ENCODE measurements around the gene VWA8.
"Not testable (repeated sequence)": the region's sequence is repeated elsewhere in the genome, so short reads cannot be mapped to it uniquely, and the experiment has no call there.

VWA8 gene

DNA sequence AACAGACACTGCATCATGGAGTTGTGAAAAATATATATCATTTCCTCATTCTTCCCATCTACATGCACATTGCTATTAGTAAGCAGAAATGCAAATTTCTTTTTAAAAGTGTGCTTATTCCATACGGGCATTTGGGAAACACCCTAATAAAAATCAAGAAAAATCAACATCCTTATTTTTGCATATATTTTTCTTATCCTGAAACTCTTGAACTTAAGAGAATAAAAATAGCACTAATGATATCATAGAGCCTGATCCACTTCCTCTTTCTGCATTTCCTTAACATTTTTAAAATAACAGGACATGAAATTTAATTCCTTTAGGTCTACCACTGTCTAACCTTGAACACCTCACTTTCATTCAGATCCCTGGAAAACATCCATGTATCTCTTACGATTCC is 123.3 kb downstream of the VWA8 start:
- DNase-seq (ENCODE audit: low read depth, low spot score) = no peak
- TF ChIP-seq, protein P1, sequence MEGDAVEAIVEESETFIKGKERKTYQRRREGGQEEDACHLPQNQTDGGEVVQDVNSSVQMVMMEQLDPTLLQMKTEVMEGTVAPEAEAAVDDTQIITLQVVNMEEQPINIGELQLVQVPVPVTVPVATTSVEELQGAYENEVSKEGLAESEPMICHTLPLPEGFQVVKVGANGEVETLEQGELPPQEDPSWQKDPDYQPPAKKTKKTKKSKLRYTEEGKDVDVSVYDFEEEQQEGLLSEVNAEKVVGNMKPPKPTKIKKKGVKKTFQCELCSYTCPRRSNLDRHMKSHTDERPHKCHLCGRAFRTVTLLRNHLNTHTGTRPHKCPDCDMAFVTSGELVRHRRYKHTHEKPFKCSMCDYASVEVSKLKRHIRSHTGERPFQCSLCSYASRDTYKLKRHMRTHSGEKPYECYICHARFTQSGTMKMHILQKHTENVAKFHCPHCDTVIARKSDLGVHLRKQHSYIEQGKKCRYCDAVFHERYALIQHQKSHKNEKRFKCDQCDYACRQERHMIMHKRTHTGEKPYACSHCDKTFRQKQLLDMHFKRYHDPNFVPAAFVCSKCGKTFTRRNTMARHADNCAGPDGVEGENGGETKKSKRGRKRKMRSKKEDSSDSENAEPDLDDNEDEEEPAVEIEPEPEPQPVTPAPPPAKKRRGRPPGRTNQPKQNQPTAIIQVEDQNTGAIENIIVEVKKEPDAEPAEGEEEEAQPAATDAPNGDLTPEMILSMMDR (IDR thresholded peaks at IDR 0.05; ENCODE audit: insufficient read depth, low read length, missing control alignments) = no peak
- no peak overlapping the region for H3K4me3 ChIP-seq (ENCODE audit: low read depth, low read length)
- ChIA-PET CTCF (no interaction called here), POLR2A (no interaction called here)

DNA sequence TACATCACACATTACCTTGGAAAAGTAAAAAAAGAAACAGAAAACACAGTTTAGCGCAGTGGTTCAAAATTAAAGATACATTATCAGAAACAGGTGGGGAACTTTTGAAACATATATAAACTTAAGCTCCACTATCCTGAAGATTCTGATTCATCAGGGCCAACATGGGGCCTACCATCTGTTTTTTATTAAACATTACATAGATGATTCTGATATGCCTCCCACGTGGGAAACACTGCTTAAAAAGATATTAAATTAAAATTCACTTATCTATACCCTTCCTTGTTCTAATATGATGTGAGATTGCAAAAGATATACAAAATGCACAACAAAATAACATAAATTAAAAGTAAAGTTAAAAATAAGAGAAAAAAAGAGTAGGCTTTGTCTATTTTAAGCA is 125.0 kb downstream of the VWA8 start:
- ChIA-PET POLR2A (no interaction called here), CTCF (interaction anchor here (0.9 kb wide), 1 partner anchor 10 kb away, joined by 3 read pairs; no protein-coding TSS in a partner anchor)
- no peak overlapping the region for H3K4me3 ChIP-seq (ENCODE audit: low read depth, low read length)
- TF ChIP-seq, protein P1 (IDR thresholded peaks at IDR 0.05; ENCODE audit: insufficient read depth, low read length, missing control alignments) = no peak
- DNase-seq (ENCODE audit: low read depth, low spot score) = peak; percentile 24

DNA sequence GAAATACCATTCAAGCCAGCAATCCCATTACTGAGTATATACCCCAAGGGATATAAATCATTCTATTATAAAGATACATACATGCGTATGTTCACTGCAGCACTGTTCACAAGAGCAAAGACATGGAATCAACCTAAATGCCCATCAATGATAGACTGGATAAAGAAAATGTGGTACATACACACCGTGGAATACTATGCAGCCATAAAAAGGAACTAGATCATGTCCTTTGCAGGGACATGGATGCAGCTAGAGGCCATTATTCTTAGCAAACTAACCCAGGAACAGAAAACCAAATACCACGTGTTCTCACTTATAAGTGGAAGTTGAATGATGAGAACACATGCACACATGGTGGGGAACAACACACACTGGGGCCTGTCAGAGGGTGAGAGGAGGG is 126.2 kb downstream of the VWA8 start:
- CTCF ChIA-PET = interaction anchor here (0.5 kb wide), 1 partner anchor 97 kb away, joined by 3 read pairs; no protein-coding TSS in a partner anchor
- H3K4me3 ChIP-seq (ENCODE audit: low read depth, low read length); POLR2A ChIA-PET; DNase-seq (ENCODE audit: low read depth, low spot score): not testable (repeated sequence)

DNA sequence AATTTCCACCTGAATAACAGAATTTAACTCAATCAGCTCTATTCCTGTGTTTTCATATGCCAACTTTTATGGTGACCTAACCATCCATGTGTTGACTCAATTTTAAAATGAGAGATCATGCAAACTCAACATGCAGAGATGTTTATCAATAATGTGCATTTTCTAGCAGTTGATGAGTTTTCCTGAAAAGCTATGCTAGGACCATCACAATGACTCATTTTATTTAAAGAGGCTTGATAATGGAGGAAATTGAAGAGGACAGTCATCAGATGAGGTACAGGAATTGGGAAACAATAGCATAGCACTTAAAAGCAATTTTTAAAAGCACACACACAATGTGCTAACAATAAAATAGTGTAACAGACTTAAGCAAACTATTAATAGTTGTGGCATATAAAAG is 127.1 kb downstream of the VWA8 start:
- H3K4me3 ChIP-seq (ENCODE audit: low read depth, low read length) = no peak overlapping the region
- POLR2A ChIA-PET = no interaction called here
- TF ChIP-seq, protein P1 (IDR thresholded peaks at IDR 0.05; ENCODE audit: insufficient read depth, low read length, missing control alignments) = no peak
- CTCF ChIA-PET = interaction anchor here (0.5 to 1.0 kb wide), 2 partner anchors 98 to 165 kb away, joined by 3 to 5 read pairs; no protein-coding TSS in a partner anchor
- no peak for DNase-seq (ENCODE audit: low read depth, low spot score)

DNA sequence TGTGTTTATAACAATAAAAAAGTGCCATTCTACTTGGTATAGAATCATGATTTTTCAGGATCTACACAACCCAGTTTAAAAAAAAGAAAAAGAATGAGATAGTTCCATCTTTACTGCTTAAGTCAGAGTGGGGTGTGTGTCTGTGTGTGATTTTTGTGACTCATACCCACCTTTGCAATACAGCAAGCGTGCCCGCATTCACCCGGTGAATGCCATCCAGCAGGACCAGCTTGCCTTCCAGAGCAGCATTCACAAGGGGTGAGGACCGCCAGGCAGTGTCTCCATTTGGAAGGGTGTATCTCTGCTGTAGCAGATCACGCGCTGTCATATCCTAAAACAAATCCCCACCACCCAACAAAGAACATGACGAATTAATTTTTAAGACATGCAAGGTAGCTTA is 127.7 kb downstream of the VWA8 start:
- TF ChIP-seq, protein P1 (IDR thresholded peaks at IDR 0.05; ENCODE audit: insufficient read depth, low read length, missing control alignments) = no peak
- ChIA-PET CTCF (interaction anchor here (1.0 to 1.2 kb wide), 2 partner anchors 21 to 165 kb away, joined by 3 to 5 read pairs; no protein-coding TSS in a partner anchor), POLR2A (no interaction called here)
- no peak overlapping the region for H3K4me3 ChIP-seq (ENCODE audit: low read depth, low read length)
- no peak for DNase-seq (ENCODE audit: low read depth, low spot score)

DNA sequence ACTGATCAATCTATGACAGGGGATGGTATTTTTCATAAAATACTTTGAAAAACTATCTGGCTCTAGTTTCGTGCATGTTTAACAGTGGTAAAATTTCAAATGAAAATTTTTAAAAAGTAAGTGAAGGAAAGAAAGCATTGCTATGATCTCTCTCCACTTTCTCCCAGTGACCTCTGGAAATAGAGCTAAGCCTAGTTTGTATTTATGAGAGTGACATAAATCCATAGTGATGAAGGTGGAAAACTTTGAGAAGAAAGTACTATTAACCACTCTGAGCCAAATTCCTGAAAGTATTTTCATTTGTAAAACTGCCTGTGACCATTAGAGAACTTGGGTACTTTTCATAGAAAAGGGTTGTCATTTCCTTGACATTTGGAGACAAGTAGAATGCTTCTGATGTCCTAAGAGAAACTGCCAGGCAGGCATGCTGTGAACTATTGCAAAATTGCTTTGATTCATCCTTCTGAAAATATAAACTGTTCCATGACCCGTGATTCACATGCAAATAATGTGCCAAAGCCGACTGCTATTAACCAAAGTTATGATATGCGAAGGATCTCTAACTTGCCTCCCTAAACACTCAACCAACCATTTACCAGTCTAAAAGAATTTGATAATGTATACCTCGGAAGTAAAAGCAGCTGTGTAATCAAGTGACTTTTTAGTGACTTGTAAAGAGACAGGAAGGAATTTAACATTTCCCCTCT is 133.2 kb downstream of the VWA8 start:
- ChIA-PET CTCF (no interaction called here), POLR2A (no interaction called here)
- TF ChIP-seq, protein P1 (IDR thresholded peaks at IDR 0.05; ENCODE audit: insufficient read depth, low read length, missing control alignments) = no peak
- peak; percentile 88 for DNase-seq (ENCODE audit: low read depth, low spot score)
- no peak overlapping the region for H3K4me3 ChIP-seq (ENCODE audit: low read depth, low read length)

DNA sequence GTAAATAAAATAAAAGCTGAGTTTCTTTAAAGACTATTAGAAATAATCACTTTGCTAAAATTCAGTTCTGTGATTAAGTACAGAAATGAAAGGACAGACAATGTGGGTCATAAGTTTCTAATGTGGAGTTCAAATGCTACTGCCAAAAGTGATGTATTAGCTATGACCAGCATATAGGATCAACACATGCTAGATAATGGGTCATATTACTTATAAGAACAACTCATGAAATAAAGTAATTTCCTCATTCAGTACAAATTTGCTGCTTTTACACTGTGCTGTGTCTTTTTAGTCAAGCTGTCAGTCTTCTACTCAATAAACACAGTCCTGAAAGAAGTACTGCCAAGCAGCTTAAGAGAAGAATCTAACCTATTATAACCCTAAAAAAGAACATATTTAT is 135.2 kb downstream of the VWA8 start:
- no peak overlapping the region for H3K4me3 ChIP-seq (ENCODE audit: low read depth, low read length)
- no peak for DNase-seq (ENCODE audit: low read depth, low spot score)
- ChIA-PET CTCF (interaction anchor here (1.1 to 1.7 kb wide), 4 partner anchors 8 to 158 kb away, joined by 3 to 7 read pairs (median 4); no protein-coding TSS in a partner anchor), POLR2A (no interaction called here)
- TF ChIP-seq, protein P1 (IDR thresholded peaks at IDR 0.05; ENCODE audit: insufficient read depth, low read length, missing control alignments) = no peak

Data from AG04449 (cell line).